HepG2 (cell line): ENCODE measurements around the gene INTS1. TPM values are rescaled to one million over a fixed set of nuclear protein-coding genes. Genes with fewer than 3 reads are reported as not detected.

Experiments
- ATAC-seq: fragments of 200-7000 bp; cut with Tn5 transposase; 3 replicates; pipeline ENCODE4 v1.9.1; 2020; ENCODE audit warnings: mild to moderate bottlenecking, moderate library complexity
- BruUV-seq: library from RNA; stranded (reverse); fragments of 400-500 nt; replicated peaks from 2 replicates; lab custom pipeline; 2021; lab: Mats Ljungman, UMichigan
- CTCF ChIA-PET: fragments of 300-600 bp; formaldehyde crosslinking; extraction: SDS; loops from one replicate; lab custom pipeline; 2021; ENCODE audit warnings: low total read pairs, inconsistent platforms, low intra/inter-chr PET ratio; lab: Yijun Ruan, JAX
- POLR2A ChIA-PET: fragments of 350-600 bp; sonication (Branson Sonifier 250); formaldehyde crosslinking; loops from one replicate; lab custom pipeline; 2020; ENCODE audit warnings: antibody characterized with exemption, inconsistent platforms; lab: Yijun Ruan, JAX
- DNase-seq: peaks from one replicate; pipeline ENCODE4 v3.0.0-alpha.2; 2015; ENCODE audit warnings: low spot score
- FAIRE-seq: peaks from 3 replicates; lab custom pipeline; 2011; peaks lifted over from hg19 to GRCh38; lab: Jason Lieb, UNC
- H2AFZ ChIP-seq: one replicate; pipeline ENCODE4 v1.6.1; 2011; ENCODE audit warnings: low read length, inconsistent platforms
- H3K27ac ChIP-seq: fragments of 300-600 bp; 3 replicates; pipeline ENCODE4 v1.8.0; 2011; ENCODE audit warnings: mixed run types, mild to moderate bottlenecking, mixed read lengths, low read length, inconsistent platforms; ENCODE audit not compliant: insufficient read depth; ENCODE audit errors: extremely low read length
- H3K27me3 ChIP-seq, 2 experiments: fragments of 200-600 bp in 1 of 2; 2 replicates in 1 of 2; 3 replicates in 1 of 2; pipeline versions ENCODE4 v1.6.0 to v1.8.0; 2011; ENCODE audit warnings: low read length in 2 of 2, mild to moderate bottlenecking in 2 of 2, moderate library complexity in 2 of 2, inconsistent platforms in 1 of 2; ENCODE audit not compliant: insufficient read depth in 2 of 2, control insufficient read depth in 1 of 2
- H3K36me3 ChIP-seq, 2 experiments: fragments of 200-600 bp in 1 of 2; replicated peaks in 1 of 2; 2 replicates in 1 of 2; 3 replicates in 1 of 2; pipeline versions ENCODE4 v1.5.1 to v1.8.0; 2011; ENCODE audit warnings: low read length in 2 of 2, inconsistent platforms in 1 of 2; ENCODE audit not compliant: insufficient read depth in 2 of 2, control insufficient read depth in 1 of 2
- H3K4me1 ChIP-seq: 2 replicates; pipeline ENCODE4 v1.5.1; 2012; ENCODE audit warnings: low read length, inconsistent platforms; ENCODE audit not compliant: insufficient read depth
- H3K4me2 ChIP-seq: 2 replicates; pipeline ENCODE4 v1.6.0; 2011; ENCODE audit warnings: low read depth, low read length, inconsistent platforms
- H3K4me3 ChIP-seq, 3 experiments: fragments of 200-600 bp in 1 of 3; sonication (generic), shearing (Covaris generic) in 1 of 3; replicated peaks in 1 of 3; 2 replicates each; pipeline ENCODE4 v1.5.1; 2011 to 2016; ENCODE audit warnings: low read length in 3 of 3, inconsistent platforms in 2 of 3, low read depth in 2 of 3, mild to moderate bottlenecking in 2 of 3, control low read depth in 1 of 3, mixed read lengths in 1 of 3; ENCODE audit not compliant: insufficient read depth in 1 of 3
- H3K79me2 ChIP-seq: one replicate; pipeline ENCODE4 v1.6.1; 2011; ENCODE audit warnings: low read length, inconsistent platforms; ENCODE audit not compliant: insufficient read depth
- H3K9ac ChIP-seq: 2 replicates; pipeline ENCODE4 v1.6.0; 2011; ENCODE audit warnings: mild to moderate bottlenecking, low read depth, low read length, inconsistent platforms; ENCODE audit not compliant: insufficient read depth
- H3K9me3 ChIP-seq: 2 replicates; pipeline ENCODE4 v1.5.1; 2012; ENCODE audit warnings: mild to moderate bottlenecking, low read length
- H4K20me1 ChIP-seq: 2 replicates; pipeline ENCODE4 v1.6.0; 2011; ENCODE audit warnings: inconsistent platforms, mild to moderate bottlenecking, low read length, moderate library complexity; ENCODE audit not compliant: insufficient read depth
- ZNF501 ChIP-seq: sonication (generic); formaldehyde crosslinking; IDR thresholded peaks from 2 replicates; pipeline ENCODE4 v1.5.1; 2020; ENCODE audit warnings: mild to moderate bottlenecking, moderate library complexity, missing genetic modification reagents
- ZNF563 ChIP-seq: sonication (generic); formaldehyde crosslinking; IDR thresholded peaks from 2 replicates; pipeline ENCODE4 v1.8.0; 2022; ENCODE audit warnings: mild to moderate bottlenecking, moderate library complexity, missing genetic modification reagents
- ZNF839 ChIP-seq: sonication (generic); formaldehyde crosslinking; IDR thresholded peaks from 2 replicates; pipeline ENCODE4 v1.4.0; 2020; ENCODE audit warnings: missing genetic modification reagents, mild to moderate bottlenecking, borderline replicate concordance
- WGBS: methylation state at CpG from one replicate; pipeline ENCODE4 v1.1.6; 2017; ENCODE audit warnings: low lambda C conversion rate; 5-methylcytosine and 5-hydroxymethylcytosine counted together
- in situ Hi-C: cut with HindIII; loops from 2 replicates; pipeline ENCODE4 v1.10.0; 2017; ENCODE audit warnings: low pct_unique_long_range_greater_than_20kb; ENCODE audit not compliant: extremely low pct_ligation_motif_present
- intact Hi-C: fragments of 100-400 bp; cut with micrococcal nuclease; formaldehyde crosslinking; loops from one replicate; pipeline ENCODE4 v1.10.0; 2022; ENCODE audit not compliant: unreplicated experiment
- polyA plus RNA-seq, 8 experiments: library from polyadenylated mRNA; depleted of rRNA in 3 of 8; stranded (reverse) in 7 of 8; unstranded in 1 of 8; fragments of >200 nt; fragmentation: Illumina TruSeq in 4 of 8; extraction: Trizol in 4 of 8; gene quantifications; 2 replicates each; pipeline versions ENCODE4 v1.2.1 to v1.2.3, GENCODE V29; 2011 to 2016; ENCODE audit warnings: low read depth in 4 of 8, missing spikeins in 1 of 8, mixed read lengths in 1 of 8; ENCODE audit not compliant: insufficient read depth in 1 of 8
- total RNA-seq, 5 experiments: library from RNA; depleted of rRNA; stranded (reverse); fragments of >200 nt; fragmentation: Illumina TruSeq; extraction: Trizol; gene quantifications; 2 replicates each; pipeline ENCODE4 v1.2.3, GENCODE V29; 2016; ENCODE audit warnings: low read depth in 1 of 5
- TF ChIP-seq, protein P1 (sequence below): sonication (generic); formaldehyde crosslinking; IDR thresholded peaks from 2 replicates; pipeline ENCODE4 v1.9.0; 2022; ENCODE audit warnings: missing genetic modification reagents, mild to moderate bottlenecking, borderline replicate concordance

INTS1 gene
- total and polyA plus RNA-seq, 2 of the 13 experiments (the other 11 are each of a cell fraction or from before 2014, with no cell fraction given), result 13.7 to 29.0 TPM

DNA sequence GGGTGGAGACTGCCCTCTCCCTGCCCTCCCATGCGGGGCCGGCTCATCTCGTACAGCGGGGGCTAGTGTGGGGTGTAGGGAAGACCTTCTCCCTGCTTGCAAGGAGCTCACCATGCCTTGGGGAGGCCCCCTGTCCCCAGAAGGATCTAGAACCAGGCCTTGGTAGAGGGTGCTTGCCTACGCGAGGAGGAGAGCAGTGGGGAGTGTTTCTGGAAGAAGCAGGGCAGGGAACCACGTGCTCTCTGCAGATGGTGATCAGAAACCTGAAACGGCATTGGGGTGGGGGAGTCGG lies 29.0 kb upstream of the INTS1 start:
- H3K9ac ChIP-seq, result peak overlapping the region; percentile 84
- in situ Hi-C loops, result no loop called here
- FAIRE-seq, result no peak
- ATAC-seq, result no peak
- POLR2A ChIA-PET, result interaction anchor here (1.1 to 7.0 kb wide), 3 partner anchors 12 to 24 kb away, joined by 3 to 108 read pairs (median 6); partner anchors contain the start of gene TMEM184A
- H3K27ac ChIP-seq, result peak overlapping the region; percentile 81
- peaks cover 2 to 3% of the 10 kb centered on the region in 2 experiments; a peak in 1 of 5 replicates for H3K36me3 ChIP-seq
- no peak for DNase-seq
- no peak overlapping the region for H2AFZ ChIP-seq
- peak overlapping the region; percentile 60 to 86 (median 86); a peak in 5 of 6 replicates for H3K4me3 ChIP-seq
- H3K9me3 ChIP-seq, result no peaks in the 10 kb centered on the region
- H4K20me1 ChIP-seq, result peaks cover 15% of the 10 kb centered on the region; the same call in 1 of the 2 replicates
- intact Hi-C loops, result no loop called here
- peaks cover 55% of the 10 kb centered on the region for H3K79me2 ChIP-seq
- CTCF ChIA-PET, result interaction anchor here (0.8 kb wide), 1 partner anchor 28 kb away, joined by 3 read pairs; no protein-coding TSS in a partner anchor
- 78% methylated on average over 5 of the region's 9 CpGs for WGBS
- H3K27me3 ChIP-seq, result no peaks in the 10 kb centered on the region; a peak in 1 of 5 replicates
- H3K4me1 ChIP-seq, result peaks cover 71% of the 10 kb centered on the region
- no peak for TF ChIP-seq ZNF839 (CRISPR knock-in tag)
- 0 out of 2 replicates have a peak, but pooled peaks have one; percentile 37 for TF ChIP-seq ZNF563 (CRISPR knock-in tag)
- TF ChIP-seq, protein P1, sequence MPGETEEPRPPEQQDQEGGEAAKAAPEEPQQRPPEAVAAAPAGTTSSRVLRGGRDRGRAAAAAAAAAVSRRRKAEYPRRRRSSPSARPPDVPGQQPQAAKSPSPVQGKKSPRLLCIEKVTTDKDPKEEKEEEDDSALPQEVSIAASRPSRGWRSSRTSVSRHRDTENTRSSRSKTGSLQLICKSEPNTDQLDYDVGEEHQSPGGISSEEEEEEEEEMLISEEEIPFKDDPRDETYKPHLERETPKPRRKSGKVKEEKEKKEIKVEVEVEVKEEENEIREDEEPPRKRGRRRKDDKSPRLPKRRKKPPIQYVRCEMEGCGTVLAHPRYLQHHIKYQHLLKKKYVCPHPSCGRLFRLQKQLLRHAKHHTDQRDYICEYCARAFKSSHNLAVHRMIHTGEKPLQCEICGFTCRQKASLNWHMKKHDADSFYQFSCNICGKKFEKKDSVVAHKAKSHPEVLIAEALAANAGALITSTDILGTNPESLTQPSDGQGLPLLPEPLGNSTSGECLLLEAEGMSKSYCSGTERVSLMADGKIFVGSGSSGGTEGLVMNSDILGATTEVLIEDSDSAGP (CRISPR knock-in tag), result 0 out of 2 replicates have a peak, but pooled peaks have one; percentile 26
- 0 out of 2 replicates have a peak, but pooled peaks have one; percentile 14 for TF ChIP-seq ZNF501 (CRISPR knock-in tag)
- BruUV-seq, result no TSS peak
- peak overlapping the region; percentile 96 for H3K4me2 ChIP-seq
